Neural cell (in vitro differentiated cells): Measurements from ENCODE around the gene FAT2.

Experiments
- CTCF ChIP-seq: fragments of 450-650 bp; IDR thresholded peaks from 2 replicates; pipeline ENCODE4 v1.5.1; 2014; ENCODE audit warnings: antibody characterized with exemption, mild to moderate bottlenecking, moderate library complexity; ENCODE audit not compliant: poor library complexity, severe bottlenecking
- EP300 ChIP-seq: fragments of 450-650 bp; conservative IDR thresholded peaks from 2 replicates; pipeline ENCODE4 v1.6.1; 2014; ENCODE audit warnings: antibody characterized with exemption, mild to moderate bottlenecking, moderate library complexity; ENCODE audit not compliant: poor library complexity, severe bottlenecking
- EZH2 ChIP-seq: fragments of 200-600, 300-800 bp; shearing (Covaris generic), sonication (generic); IDR thresholded peaks from 2 replicates; pipeline ENCODE4 v1.6.1; 2014; ENCODE audit warnings: antibody characterized with exemption, low read length, borderline replicate concordance, mild to moderate bottlenecking; ENCODE audit not compliant: insufficient read depth, poor library complexity, severe bottlenecking
- POLR2AphosphoS5 ChIP-seq: IDR thresholded peaks from 2 replicates; pipeline ENCODE4 v1.6.1; 2012
- SMC3 ChIP-seq: fragments of 450-650 bp; conservative IDR thresholded peaks from 2 replicates; pipeline ENCODE4 v1.6.1; 2014; ENCODE audit warnings: antibody characterized with exemption, mild to moderate bottlenecking, moderate library complexity; ENCODE audit not compliant: poor library complexity
- TAF1 ChIP-seq: IDR thresholded peaks from 2 replicates; pipeline ENCODE4 v1.6.1; 2012; ENCODE audit warnings: low read depth
- TF ChIP-seq, protein P1 (sequence below): IDR thresholded peaks from 2 replicates; pipeline ENCODE4 v1.6.1; 2012; ENCODE audit warnings: borderline replicate concordance

GRCh38 chr5:151637676-151638075 is 46.5 kb upstream of the FAT2 start:
- TF ChIP-seq CTCF: no peak
- no peak for TF ChIP-seq EZH2
- no peak for TF ChIP-seq POLR2AphosphoS5
- TF ChIP-seq SMC3: no peak
- no peak for TF ChIP-seq EP300
- TF ChIP-seq TAF1: no peak
- TF ChIP-seq, protein P1, sequence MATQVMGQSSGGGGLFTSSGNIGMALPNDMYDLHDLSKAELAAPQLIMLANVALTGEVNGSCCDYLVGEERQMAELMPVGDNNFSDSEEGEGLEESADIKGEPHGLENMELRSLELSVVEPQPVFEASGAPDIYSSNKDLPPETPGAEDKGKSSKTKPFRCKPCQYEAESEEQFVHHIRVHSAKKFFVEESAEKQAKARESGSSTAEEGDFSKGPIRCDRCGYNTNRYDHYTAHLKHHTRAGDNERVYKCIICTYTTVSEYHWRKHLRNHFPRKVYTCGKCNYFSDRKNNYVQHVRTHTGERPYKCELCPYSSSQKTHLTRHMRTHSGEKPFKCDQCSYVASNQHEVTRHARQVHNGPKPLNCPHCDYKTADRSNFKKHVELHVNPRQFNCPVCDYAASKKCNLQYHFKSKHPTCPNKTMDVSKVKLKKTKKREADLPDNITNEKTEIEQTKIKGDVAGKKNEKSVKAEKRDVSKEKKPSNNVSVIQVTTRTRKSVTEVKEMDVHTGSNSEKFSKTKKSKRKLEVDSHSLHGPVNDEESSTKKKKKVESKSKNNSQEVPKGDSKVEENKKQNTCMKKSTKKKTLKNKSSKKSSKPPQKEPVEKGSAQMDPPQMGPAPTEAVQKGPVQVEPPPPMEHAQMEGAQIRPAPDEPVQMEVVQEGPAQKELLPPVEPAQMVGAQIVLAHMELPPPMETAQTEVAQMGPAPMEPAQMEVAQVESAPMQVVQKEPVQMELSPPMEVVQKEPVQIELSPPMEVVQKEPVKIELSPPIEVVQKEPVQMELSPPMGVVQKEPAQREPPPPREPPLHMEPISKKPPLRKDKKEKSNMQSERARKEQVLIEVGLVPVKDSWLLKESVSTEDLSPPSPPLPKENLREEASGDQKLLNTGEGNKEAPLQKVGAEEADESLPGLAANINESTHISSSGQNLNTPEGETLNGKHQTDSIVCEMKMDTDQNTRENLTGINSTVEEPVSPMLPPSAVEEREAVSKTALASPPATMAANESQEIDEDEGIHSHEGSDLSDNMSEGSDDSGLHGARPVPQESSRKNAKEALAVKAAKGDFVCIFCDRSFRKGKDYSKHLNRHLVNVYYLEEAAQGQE: no peak
